ENCODE results near the gene RNU7-1. TPM values are rescaled to one million over a fixed set of nuclear protein-coding genes. Genes with fewer than 3 reads are reported as not detected.
A peak's percentile ranks its signal among the peaks of the same experiment; 100 is the strongest.

RNU7-1 gene
- total and polyA plus RNA-seq, 2 experiments from 2014 or later: not detected

GRCh38 chr12:6952863-6953441, 9.3 kb downstream of the RNU7-1 start:
- Histone ChIP-seq H3K27me3 (no peaks in the 10 kb centered on the region), H3K4me1 (ENCODE audit: low read depth) (no peaks in the 10 kb centered on the region), H3K9me3 (ENCODE audit: low read depth) (no peaks in the 10 kb centered on the region), H3K4me3 (no peak overlapping the region), H3K27ac (no peak overlapping the region), H3K36me3 (no peaks in the 10 kb centered on the region)
- no peak for DNase-seq (ENCODE audit: low read depth in 1 of 2, low spot score in 1 of 2)
- TF ChIP-seq, protein P1, sequence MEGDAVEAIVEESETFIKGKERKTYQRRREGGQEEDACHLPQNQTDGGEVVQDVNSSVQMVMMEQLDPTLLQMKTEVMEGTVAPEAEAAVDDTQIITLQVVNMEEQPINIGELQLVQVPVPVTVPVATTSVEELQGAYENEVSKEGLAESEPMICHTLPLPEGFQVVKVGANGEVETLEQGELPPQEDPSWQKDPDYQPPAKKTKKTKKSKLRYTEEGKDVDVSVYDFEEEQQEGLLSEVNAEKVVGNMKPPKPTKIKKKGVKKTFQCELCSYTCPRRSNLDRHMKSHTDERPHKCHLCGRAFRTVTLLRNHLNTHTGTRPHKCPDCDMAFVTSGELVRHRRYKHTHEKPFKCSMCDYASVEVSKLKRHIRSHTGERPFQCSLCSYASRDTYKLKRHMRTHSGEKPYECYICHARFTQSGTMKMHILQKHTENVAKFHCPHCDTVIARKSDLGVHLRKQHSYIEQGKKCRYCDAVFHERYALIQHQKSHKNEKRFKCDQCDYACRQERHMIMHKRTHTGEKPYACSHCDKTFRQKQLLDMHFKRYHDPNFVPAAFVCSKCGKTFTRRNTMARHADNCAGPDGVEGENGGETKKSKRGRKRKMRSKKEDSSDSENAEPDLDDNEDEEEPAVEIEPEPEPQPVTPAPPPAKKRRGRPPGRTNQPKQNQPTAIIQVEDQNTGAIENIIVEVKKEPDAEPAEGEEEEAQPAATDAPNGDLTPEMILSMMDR (IDR thresholded peaks at IDR 0.05; ENCODE audit: low read depth, low read length): no peak

- H3K4me1 ChIP-seq (ENCODE audit: low read depth): no peaks in the 10 kb centered on the region
- H3K4me3 ChIP-seq: no peak overlapping the region
- no peak overlapping the region for H3K27ac ChIP-seq
- no peaks in the 10 kb centered on the region for H3K36me3 ChIP-seq
- TF ChIP-seq, protein P1 (IDR thresholded peaks at IDR 0.05; ENCODE audit: low read depth, low read length): no peak
- DNase-seq (ENCODE audit: low read depth in 1 of 2, low spot score in 1 of 2): peak in 1 of 2 donors; percentile 79
- H3K9me3 ChIP-seq (ENCODE audit: low read depth): no peaks in the 10 kb centered on the region
- no peaks in the 10 kb centered on the region for H3K27me3 ChIP-seq
Observed at GRCh38 chr12:6953442-6954315, 10.1 kb downstream of the RNU7-1 start.

- TF ChIP-seq, protein P1 (IDR thresholded peaks at IDR 0.05; ENCODE audit: low read depth, low read length): no peak
- Histone ChIP-seq H3K36me3 (no peaks in the 10 kb centered on the region), H3K4me1 (ENCODE audit: low read depth) (no peaks in the 10 kb centered on the region), H3K4me3 (no peak overlapping the region), H3K27ac (no peak overlapping the region), H3K27me3 (no peaks in the 10 kb centered on the region), H3K9me3 (ENCODE audit: low read depth) (no peaks in the 10 kb centered on the region)
- no peak for DNase-seq (ENCODE audit: low read depth in 1 of 2, low spot score in 1 of 2)
Observed at GRCh38 chr12:6954316-6955107, 10.9 kb downstream of the RNU7-1 start.

DNA sequence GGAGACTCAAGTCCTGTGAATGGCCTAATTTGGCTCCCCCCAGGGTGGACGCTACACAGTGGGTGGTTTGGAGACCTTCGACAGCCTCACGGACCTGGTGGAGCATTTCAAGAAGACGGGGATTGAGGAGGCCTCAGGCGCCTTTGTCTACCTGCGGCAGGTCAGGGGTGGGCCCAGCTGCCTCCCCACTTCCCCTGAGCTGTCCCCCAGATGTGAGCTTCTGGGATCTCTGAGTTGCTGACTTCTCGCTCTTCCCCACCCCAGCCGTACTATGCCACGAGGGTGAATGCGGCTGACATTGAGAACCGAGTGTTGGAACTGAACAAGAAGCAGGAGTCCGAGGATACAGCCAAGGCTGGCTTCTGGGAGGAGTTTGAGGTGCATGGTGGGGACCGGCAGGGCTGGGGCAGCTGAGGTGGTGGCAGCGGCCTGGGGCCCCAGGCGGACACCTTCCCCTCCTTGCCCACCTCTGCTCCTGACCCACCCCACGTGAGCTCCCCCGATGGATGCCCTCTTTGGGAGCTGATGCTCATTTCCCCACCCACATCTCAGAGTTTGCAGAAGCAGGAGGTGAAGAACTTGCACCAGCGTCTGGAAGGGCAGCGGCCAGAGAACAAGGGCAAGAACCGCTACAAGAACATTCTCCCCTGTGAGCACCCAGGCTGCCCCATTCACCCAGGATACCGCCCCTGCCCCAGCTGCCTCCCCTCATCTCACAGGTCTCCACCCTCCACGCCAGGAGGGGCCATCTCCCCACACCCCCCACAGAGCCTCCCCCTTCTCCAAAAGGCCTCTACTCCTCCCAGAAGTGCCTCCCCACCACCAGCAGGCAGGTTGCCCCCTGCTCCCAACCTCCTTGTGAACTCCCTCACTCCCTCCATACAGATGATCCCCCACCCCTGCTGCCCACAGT, 11.7 kb downstream of the RNU7-1 start:
- TF ChIP-seq, protein P1 (IDR thresholded peaks at IDR 0.05; ENCODE audit: low read depth, low read length): no peak
- H3K27me3 ChIP-seq: no peaks in the 10 kb centered on the region
- no peaks in the 10 kb centered on the region for H3K9me3 ChIP-seq (ENCODE audit: low read depth)
- H3K36me3 ChIP-seq: no peaks in the 10 kb centered on the region
- H3K4me1 ChIP-seq (ENCODE audit: low read depth): no peaks in the 10 kb centered on the region
- no peak overlapping the region for H3K27ac ChIP-seq
- H3K4me3 ChIP-seq: no peak overlapping the region
- no peak for DNase-seq (ENCODE audit: low read depth in 1 of 2, low spot score in 1 of 2)
